ENCODE results near the gene DLX2. TPM values are rescaled to one million over a fixed set of nuclear protein-coding genes. Genes with fewer than 3 reads are reported as not detected.

Gene DLX2
- total and polyA plus RNA-seq, 2 of the 13 experiments (the other 11 are each of a cell fraction or from before 2014, with no cell fraction given), result 0.07 to 0.15 TPM

- ChIA-PET POLR2A (no interaction called here), CTCF (ENCODE audit: low intra/inter-chr PET ratio, low total read pairs) (no interaction called here)
- in situ Hi-C loops (cut with HindIII; ENCODE audit: extremely low pct_ligation_motif_present, low pct_unique_long_range_greater_than_20kb) (no loop called here), intact Hi-C loops (cut with micrococcal nuclease; ENCODE audit: unreplicated experiment) (no loop called here)
- no peaks in the 10 kb centered on the region for H3K4me1 ChIP-seq (ENCODE audit: insufficient read depth, low read length)
- ATAC-seq (peak; percentile 41), DNase-seq (ENCODE audit: low spot score) (no peak), FAIRE-seq (no peak)
- H3K4me3 ChIP-seq (replicated peaks in 1 of 3; ENCODE audit: insufficient read depth in 1 of 3, low read depth in 2 of 3, low read length in 3 of 3), result no peak overlapping the region
- H3K27ac ChIP-seq (ENCODE audit: extremely low read length, insufficient read depth, low read length), result no peak overlapping the region
- H2AFZ ChIP-seq (ENCODE audit: low read length), result no peak overlapping the region
- no peaks in the 10 kb centered on the region for H4K20me1 ChIP-seq (ENCODE audit: insufficient read depth, low read length)
- H3K79me2 ChIP-seq (ENCODE audit: insufficient read depth, low read length), result no peaks in the 10 kb centered on the region
- H3K4me2 ChIP-seq (ENCODE audit: low read depth, low read length), result no peak overlapping the region
- peaks cover 0 to 4% of the 10 kb centered on the region in 2 experiments; a peak in 1 of 5 replicates for H3K27me3 ChIP-seq (ENCODE audit: control insufficient read depth in 1 of 2, insufficient read depth in 2 of 2, low read length in 2 of 2)
- no peaks in the 10 kb centered on the region for H3K36me3 ChIP-seq (replicated peaks in 1 of 2; ENCODE audit: control insufficient read depth in 1 of 2, insufficient read depth in 2 of 2, low read length in 2 of 2)
- no TSS peak for BruUV-seq (replicated peaks)
- H3K9ac ChIP-seq (ENCODE audit: insufficient read depth, low read depth, low read length), result no peak overlapping the region
- H3K9me3 ChIP-seq (ENCODE audit: low read length), result no peaks in the 10 kb centered on the region
- 18% methylated on average over 5 of the region's 5 CpGs for WGBS (ENCODE audit: low lambda C conversion rate)
- TF ChIP-seq TBL1XR1 (IDR thresholded peaks at IDR 0.05; ENCODE audit: borderline replicate concordance, low read length, partially characterized antibody) (no peak), UBTF (CRISPR knock-in tag; IDR thresholded peaks at IDR 0.05) (no peak), CBX1 (IDR thresholded peaks at IDR 0.05; ENCODE audit: low read depth) (no peak), MIER3 (CRISPR knock-in tag; IDR thresholded peaks at IDR 0.05; ENCODE audit: borderline replicate concordance) (no peak), ATRX (CRISPR knock-in tag; IDR thresholded peaks at IDR 0.05; ENCODE audit: borderline replicate concordance) (no peak), ZNF777 (CRISPR knock-in tag; IDR thresholded peaks at IDR 0.05) (no peak), ZNF275 (CRISPR knock-in tag; IDR thresholded peaks at IDR 0.05; ENCODE audit: borderline replicate concordance) (no peak), ZNF530 (CRISPR knock-in tag; IDR thresholded peaks at IDR 0.05; ENCODE audit: low read depth) (no peak), ZNF670 (CRISPR knock-in tag; IDR thresholded peaks at IDR 0.05; ENCODE audit: borderline replicate concordance) (no peak), ZNF562 (CRISPR knock-in tag; IDR thresholded peaks at IDR 0.05; ENCODE audit: borderline replicate concordance) (no peak), REST (IDR thresholded peaks at IDR 0.05; ENCODE audit: borderline replicate concordance in 1 of 2, low read depth in 1 of 2, low read length in 2 of 2) (no peak), POGZ (CRISPR knock-in tag; IDR thresholded peaks at IDR 0.05) (no peak), MXD3 (CRISPR knock-in tag; IDR thresholded peaks at IDR 0.05) (no peak), NR2F6 (IDR thresholded peaks at IDR 0.05) (no peak), NR2F6 (CRISPR knock-in tag; IDR thresholded peaks at IDR 0.05) (no peak)
Measured at GRCh38 chr2:172131713-172132555, 29.2 kb upstream of the DLX2 start.
